BJ (cell line): ENCODE results near the gene INHBB. TPM values are rescaled to one million over a fixed set of nuclear protein-coding genes. Genes with fewer than 3 reads are reported as not detected.

ENCODE experiments used
- CTCF ChIA-PET: fragments of 350-600 bp; formaldehyde crosslinking; extraction: SDS; loops from one replicate; lab custom pipeline; 2021; ENCODE audit warnings: antibody characterized with exemption, inconsistent platforms; lab: Yijun Ruan, JAX
- POLR2A ChIA-PET: fragments of 300-600 bp; sonication (Branson Sonifier 250); formaldehyde crosslinking; extraction: SDS; loops from one replicate; lab custom pipeline; 2021; ENCODE audit warnings: antibody characterized with exemption; lab: Charles Lee
- DNase-seq: peaks from one replicate; pipeline ENCODE4 v3.0.0-alpha.2; 2011; ENCODE audit warnings: low read depth
- H3K27me3 ChIP-seq: 2 replicates; pipeline ENCODE4 v1.6.0; 2011; ENCODE audit warnings: low read length; ENCODE audit not compliant: control insufficient read depth, insufficient read depth
- H3K36me3 ChIP-seq: 2 replicates; pipeline ENCODE4 v1.5.1; 2011; ENCODE audit warnings: low read length; ENCODE audit not compliant: control insufficient read depth, insufficient read depth
- H3K4me3 ChIP-seq: 2 replicates; pipeline ENCODE4 v1.5.1; 2011; ENCODE audit warnings: low read depth, mild to moderate bottlenecking, control low read depth, low read length
- CTCF ChIP-seq: IDR thresholded peaks from 2 replicates; pipeline ENCODE4 v1.5.1; 2011; ENCODE audit warnings: low read depth, mild to moderate bottlenecking, control low read depth, inconsistent platforms, low read length, moderate library complexity; ENCODE audit not compliant: insufficient read depth
- polyA plus RNA-seq: library from polyadenylated mRNA; depleted of rRNA; stranded (reverse); fragments of >200 nt; gene quantifications from 2 replicates; pipeline ENCODE4 v1.2.3, GENCODE V29; 2011

INHBB gene
- polyA plus RNA-seq, 1 experiment = 3.9 TPM

GRCh38 chr2:120344214-120344975 lies 1.5 kb upstream of the INHBB start:
- Histone ChIP-seq H3K36me3 (no peaks in the 10 kb centered on the region), H3K27me3 (peaks cover 33% of the 10 kb centered on the region), H3K4me3 (peak overlapping the region; percentile 45)
- no peak for TF ChIP-seq CTCF
- ChIA-PET POLR2A (no interaction called here), CTCF (interaction anchor here (0.8 to 7.8 kb wide), 20 partner anchors 10 to 733 kb away, joined by 3 to 137 read pairs (median 6); no protein-coding TSS in a partner anchor)
- DNase-seq = no peak

DNA sequence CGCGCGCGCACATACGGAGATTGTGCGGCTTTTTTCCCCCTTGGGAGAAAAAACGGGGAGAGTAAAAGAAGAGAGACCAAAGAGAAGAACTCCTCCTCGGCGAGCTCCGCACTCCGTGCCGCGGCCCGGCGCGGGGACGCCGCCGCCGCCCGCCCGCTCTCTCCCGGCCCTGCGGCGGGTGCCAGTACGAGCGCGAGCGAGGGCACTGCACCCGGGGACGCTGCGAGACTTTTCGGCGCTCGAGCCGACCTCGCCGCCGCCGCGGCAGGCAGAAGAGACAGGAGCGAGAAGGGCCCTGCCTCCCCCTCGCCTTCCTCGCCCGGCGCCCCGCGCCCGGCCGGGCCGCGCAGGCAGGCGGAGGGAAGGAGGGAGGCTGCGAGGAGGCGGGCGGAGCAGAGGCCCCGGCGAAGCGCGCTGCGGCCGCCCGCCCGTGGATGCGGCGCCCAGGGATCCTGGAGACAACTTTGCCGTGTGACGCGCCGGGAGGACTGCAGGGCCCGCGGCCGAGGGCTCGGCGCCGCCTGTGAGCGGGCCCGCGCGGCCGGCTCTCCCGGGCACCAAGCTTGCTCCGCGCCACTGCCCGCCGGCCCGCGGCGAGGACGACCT lies 857 bp upstream of the INHBB start:
- ChIA-PET POLR2A (no interaction called here), CTCF (interaction anchor here (0.6 to 7.8 kb wide), 13 partner anchors 36 to 337 kb away, joined by 3 to 137 read pairs (median 7); no protein-coding TSS in a partner anchor)
- no peak for TF ChIP-seq CTCF
- no peak for DNase-seq
- no peaks in the 10 kb centered on the region for H3K36me3 ChIP-seq
- peak overlapping the region; percentile 45 for H3K4me3 ChIP-seq
- peaks cover 33% of the 10 kb centered on the region for H3K27me3 ChIP-seq

GRCh38 chr2:120345608-120346007 lies 328 bp upstream of the INHBB start:
- ChIA-PET POLR2A (no interaction called here), CTCF (interaction anchor here (1.4 to 7.8 kb wide), 4 partner anchors 91 to 337 kb away, joined by 3 to 137 read pairs (median 66); no protein-coding TSS in a partner anchor)
- no peak for TF ChIP-seq CTCF
- Histone ChIP-seq H3K4me3 (peak overlapping the region; percentile 45), H3K36me3 (no peaks in the 10 kb centered on the region), H3K27me3 (peaks cover 31% of the 10 kb centered on the region)
- DNase-seq = no peak

DNA sequence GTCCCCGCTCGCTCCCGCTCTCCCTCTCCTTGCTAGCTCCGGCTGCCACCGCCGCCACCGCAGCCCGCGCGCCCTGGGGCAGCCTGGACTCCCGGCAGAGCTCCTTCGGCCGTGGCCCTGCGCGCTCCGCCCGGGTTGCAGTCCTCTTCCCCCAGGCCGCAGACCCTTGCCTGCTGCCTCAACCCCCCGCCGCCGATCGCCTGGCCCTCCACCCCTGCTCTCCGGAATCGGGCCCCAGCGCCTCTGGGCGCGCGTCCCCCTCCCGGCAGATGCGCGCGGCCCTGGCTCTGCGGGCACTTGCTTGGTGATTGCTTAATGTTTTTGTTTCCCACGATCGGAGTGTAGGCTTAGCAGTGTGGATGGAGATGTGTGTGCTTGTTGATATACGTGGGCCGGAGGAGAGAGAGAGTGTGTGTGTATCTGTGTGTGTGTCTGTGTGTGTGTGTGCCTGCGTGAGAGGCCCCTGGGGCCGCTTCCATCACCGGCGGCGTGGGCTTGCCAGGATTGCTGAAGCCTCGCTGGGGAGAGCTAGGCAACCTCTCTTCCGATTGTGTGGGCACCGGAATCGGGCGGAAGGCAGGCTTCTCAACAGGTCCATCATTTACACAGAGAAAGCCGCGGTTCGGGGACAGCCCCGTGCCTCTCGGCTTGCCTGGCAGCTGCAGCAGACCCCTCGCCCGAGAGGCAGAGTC lies 877 bp downstream of the INHBB start:
- peak overlapping the region; percentile 43 for H3K4me3 ChIP-seq
- H3K36me3 ChIP-seq = no peaks in the 10 kb centered on the region
- TF ChIP-seq CTCF = no peak
- POLR2A ChIA-PET = no interaction called here
- no peak for DNase-seq
- CTCF ChIA-PET = interaction anchor here (0.8 to 7.8 kb wide), 9 partner anchors 13 to 336 kb away, joined by 3 to 95 read pairs (median 4); no protein-coding TSS in a partner anchor
- peaks cover 26% of the 10 kb centered on the region for H3K27me3 ChIP-seq
